ENCODE data around the gene OR52B6. TPM values are rescaled to one million over a fixed set of nuclear protein-coding genes. Genes with fewer than 3 reads are reported as not detected.
"Not testable (repeated sequence)": the region's sequence is repeated elsewhere in the genome, so short reads cannot be mapped to it uniquely, and the experiment has no call there.

Gene OR52B6
- total RNA-seq, 1 donor = not detected

GRCh38 chr11:5564259-5565019 is 16.2 kb upstream of the OR52B6 start:
- TF ChIP-seq, protein P1, sequence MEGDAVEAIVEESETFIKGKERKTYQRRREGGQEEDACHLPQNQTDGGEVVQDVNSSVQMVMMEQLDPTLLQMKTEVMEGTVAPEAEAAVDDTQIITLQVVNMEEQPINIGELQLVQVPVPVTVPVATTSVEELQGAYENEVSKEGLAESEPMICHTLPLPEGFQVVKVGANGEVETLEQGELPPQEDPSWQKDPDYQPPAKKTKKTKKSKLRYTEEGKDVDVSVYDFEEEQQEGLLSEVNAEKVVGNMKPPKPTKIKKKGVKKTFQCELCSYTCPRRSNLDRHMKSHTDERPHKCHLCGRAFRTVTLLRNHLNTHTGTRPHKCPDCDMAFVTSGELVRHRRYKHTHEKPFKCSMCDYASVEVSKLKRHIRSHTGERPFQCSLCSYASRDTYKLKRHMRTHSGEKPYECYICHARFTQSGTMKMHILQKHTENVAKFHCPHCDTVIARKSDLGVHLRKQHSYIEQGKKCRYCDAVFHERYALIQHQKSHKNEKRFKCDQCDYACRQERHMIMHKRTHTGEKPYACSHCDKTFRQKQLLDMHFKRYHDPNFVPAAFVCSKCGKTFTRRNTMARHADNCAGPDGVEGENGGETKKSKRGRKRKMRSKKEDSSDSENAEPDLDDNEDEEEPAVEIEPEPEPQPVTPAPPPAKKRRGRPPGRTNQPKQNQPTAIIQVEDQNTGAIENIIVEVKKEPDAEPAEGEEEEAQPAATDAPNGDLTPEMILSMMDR (IDR thresholded peaks at IDR 0.05; ENCODE audit: insufficient read depth, low read depth, low read length) = no peak
- no peak for DNase-seq (ENCODE audit: low read depth)
- H3K4me3 ChIP-seq (ENCODE audit: low read depth, low read length) = no peak overlapping the region

DNA sequence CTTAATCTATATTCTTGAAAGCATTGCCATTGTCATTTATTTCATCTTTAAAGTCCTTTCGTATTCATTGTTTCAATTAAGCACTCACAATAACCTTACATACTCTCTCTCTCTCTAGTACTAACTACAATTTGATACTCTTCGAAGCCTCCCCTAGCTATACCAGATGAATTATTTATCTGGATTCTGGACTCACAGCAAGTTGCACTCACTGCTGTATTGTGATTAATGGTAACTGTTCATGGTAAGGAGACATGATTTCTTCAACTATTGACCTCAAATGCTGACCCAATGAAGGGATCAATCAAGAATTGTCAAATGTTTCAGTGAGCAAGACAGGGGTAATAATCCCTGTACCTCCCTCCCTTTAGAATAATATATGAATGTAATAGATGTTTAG is 6.0 kb upstream of the OR52B6 start:
- no peak for DNase-seq (ENCODE audit: low read depth)
- TF ChIP-seq, protein P1 (IDR thresholded peaks at IDR 0.05; ENCODE audit: insufficient read depth, low read depth, low read length) = no peak
- no peak overlapping the region for H3K4me3 ChIP-seq (ENCODE audit: low read depth, low read length)

- TF ChIP-seq, protein P1 (IDR thresholded peaks at IDR 0.05; ENCODE audit: insufficient read depth, low read depth, low read length) = no peak
Observed at GRCh38 chr11:5575152-5575551, 5.5 kb upstream of the OR52B6 start.

GRCh38 chr11:5577101-5577500 is 3.6 kb upstream of the OR52B6 start:
- TF ChIP-seq, protein P1 (IDR thresholded peaks at IDR 0.05; ENCODE audit: insufficient read depth, low read depth, low read length) = no peak
- no peak overlapping the region for H3K4me3 ChIP-seq (ENCODE audit: low read depth, low read length)
- DNase-seq (ENCODE audit: low read depth) = no peak

More at GRCh38 chr11:5575152-5575551, 5.5 kb upstream of the OR52B6 start:
- no peak overlapping the region for H3K4me3 ChIP-seq (ENCODE audit: low read depth, low read length)
- DNase-seq (ENCODE audit: low read depth) = no peak

DNA sequence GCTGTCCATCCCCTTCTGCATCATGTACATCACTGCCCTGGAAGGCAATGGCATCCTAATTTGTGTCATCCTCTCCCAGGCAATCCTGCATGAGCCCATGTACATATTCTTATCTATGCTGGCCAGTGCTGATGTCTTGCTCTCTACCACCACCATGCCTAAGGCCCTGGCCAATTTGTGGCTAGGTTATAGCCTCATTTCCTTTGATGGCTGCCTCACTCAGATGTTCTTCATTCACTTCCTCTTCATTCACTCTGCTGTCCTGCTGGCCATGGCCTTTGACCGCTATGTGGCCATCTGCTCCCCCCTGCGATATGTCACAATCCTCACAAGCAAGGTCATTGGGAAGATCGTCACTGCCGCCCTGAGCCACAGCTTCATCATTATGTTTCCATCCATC is 337 bp downstream of the OR52B6 start:
- TF ChIP-seq, protein P1 (IDR thresholded peaks at IDR 0.05; ENCODE audit: insufficient read depth, low read depth, low read length) = no peak
- H3K4me3 ChIP-seq (ENCODE audit: low read depth, low read length) = no peak overlapping the region
- DNase-seq (ENCODE audit: low read depth) = no peak

DNA sequence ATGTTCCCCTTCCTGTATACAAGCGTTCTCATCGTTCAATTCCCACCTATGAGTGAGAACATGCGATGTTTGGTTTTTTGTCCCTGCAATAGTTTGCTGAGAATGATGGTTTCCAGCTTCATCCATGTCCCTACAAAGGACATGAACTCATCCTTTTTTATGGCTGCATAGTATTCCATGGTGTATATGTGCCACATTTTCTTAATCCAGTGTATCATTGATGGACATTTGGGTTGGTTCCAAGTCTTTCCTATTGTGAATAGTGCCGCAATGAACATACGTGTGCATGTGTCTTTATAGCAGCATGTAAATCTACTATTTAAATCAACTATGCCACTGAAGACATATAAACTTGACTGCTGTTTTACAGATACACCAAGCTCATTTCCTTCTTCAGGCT is 3.8 kb downstream of the OR52B6 start:
- DNase-seq (ENCODE audit: low read depth); H3K4me3 ChIP-seq (ENCODE audit: low read depth, low read length): not testable (repeated sequence)

GRCh38 chr11:5589906-5590305 is 9.2 kb downstream of the OR52B6 start:
- H3K4me3 ChIP-seq (ENCODE audit: low read depth, low read length); DNase-seq (ENCODE audit: low read depth): not testable (repeated sequence)

DNA sequence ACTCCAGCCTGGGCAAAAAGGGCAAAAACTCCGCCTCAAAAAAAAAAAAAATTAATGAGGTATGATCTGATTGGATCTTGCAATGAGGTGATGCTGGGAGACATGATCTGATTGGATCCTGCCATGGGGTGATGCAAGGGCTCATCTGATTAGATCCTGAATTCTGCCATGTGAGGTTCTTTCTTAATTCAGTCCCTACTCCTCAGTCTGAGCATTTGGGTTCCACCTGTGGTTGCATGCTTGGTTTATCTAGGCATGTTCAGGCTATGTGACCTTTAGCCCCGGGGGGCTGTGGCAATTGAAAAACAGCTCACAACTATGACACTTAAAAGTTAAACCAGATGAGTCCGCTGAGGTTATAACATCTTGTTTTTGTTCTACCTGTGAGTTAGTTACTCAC is 10.9 kb downstream of the OR52B6 start:
- no peak for DNase-seq (ENCODE audit: low read depth)
- no peak overlapping the region for H3K4me3 ChIP-seq (ENCODE audit: low read depth, low read length)
- TF ChIP-seq, protein P1 (IDR thresholded peaks at IDR 0.05; ENCODE audit: insufficient read depth, low read depth, low read length) = no peak

Measured in fibroblast of villous mesenchyme (primary cell).